Fibroblast of skin of back (primary cell): ENCODE results near the gene ZNF513. TPM values are rescaled to one million over a fixed set of nuclear protein-coding genes. Genes with fewer than 3 reads are reported as not detected.
"Not testable (repeated sequence)": the region's sequence is repeated elsewhere in the genome, so short reads cannot be mapped to it uniquely, and the experiment has no call there.

Experiments used
- DNase-seq: peaks from one replicate; pipeline ENCODE4 v3.0.0-alpha.2; 2013
- polyA plus RNA-seq, 2 experiments: library from polyadenylated mRNA; unstranded; fragments of 120-200 nt; gene quantifications; one replicate each; pipeline ENCODE4 v1.2.1, GENCODE V29; 2013; ENCODE audit not compliant: insufficient read length in 2 of 2

Gene ZNF513, protein sequence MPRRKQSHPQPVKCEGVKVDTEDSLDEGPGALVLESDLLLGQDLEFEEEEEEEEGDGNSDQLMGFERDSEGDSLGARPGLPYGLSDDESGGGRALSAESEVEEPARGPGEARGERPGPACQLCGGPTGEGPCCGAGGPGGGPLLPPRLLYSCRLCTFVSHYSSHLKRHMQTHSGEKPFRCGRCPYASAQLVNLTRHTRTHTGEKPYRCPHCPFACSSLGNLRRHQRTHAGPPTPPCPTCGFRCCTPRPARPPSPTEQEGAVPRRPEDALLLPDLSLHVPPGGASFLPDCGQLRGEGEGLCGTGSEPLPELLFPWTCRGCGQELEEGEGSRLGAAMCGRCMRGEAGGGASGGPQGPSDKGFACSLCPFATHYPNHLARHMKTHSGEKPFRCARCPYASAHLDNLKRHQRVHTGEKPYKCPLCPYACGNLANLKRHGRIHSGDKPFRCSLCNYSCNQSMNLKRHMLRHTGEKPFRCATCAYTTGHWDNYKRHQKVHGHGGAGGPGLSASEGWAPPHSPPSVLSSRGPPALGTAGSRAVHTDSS
- 14.4 TPM for polyA plus RNA-seq (2013, experiment 1 of 2; ENCODE audit: insufficient read length)
- polyA plus RNA-seq (2013, experiment 2 of 2; ENCODE audit: insufficient read length) = 12.3 TPM

DNA sequence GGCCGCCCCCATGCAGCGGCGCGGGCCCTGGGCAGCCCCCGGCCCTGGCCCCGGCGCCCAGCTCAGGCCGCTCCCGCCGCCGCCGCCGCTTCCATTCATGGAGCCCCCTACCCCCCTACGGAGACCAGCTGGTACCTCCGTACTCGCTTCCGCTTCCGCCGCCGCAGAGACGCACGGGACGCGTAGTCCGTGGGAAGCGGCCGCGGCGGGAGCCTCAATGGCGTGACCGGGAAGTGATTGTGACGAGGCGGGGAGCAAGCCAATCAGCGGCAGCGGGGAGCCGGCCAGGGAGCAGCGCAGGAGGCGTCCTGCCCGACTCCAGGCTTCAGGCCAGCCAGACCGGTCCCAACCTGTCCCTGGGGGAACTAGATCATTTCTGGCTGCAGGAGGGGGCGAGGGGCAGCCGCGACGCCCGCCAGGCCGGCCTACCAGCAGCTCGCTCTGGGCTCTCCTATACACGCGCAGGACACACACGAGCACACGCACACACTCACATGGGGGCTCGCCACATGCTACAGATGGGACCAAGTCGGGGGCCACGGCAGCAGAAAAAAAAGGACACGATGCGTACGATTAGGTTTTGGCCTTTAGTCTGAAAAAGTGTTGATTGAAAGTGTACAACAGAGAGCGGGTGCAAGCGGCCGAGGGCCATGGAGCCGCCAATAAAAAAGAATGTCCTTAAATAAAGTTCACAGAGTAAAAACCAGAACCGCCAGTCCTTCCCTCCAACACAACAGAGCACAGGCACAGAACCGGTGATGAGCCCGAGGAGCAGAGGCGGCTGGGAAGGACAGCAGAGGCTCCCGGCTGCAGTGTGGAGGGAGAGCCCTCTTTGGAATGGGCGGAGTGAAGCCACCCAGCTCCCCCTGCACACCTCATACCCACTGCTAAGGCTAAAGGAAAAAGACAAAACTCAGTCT lies at the start of gene ZNF513:
TSS of gene ZNF513 (minus strand) at position 109 of the 920 bp plus-strand sequence. CDS start 208 bp downstream, outside the sequence.
- DNase-seq = peak; percentile 95

DNA sequence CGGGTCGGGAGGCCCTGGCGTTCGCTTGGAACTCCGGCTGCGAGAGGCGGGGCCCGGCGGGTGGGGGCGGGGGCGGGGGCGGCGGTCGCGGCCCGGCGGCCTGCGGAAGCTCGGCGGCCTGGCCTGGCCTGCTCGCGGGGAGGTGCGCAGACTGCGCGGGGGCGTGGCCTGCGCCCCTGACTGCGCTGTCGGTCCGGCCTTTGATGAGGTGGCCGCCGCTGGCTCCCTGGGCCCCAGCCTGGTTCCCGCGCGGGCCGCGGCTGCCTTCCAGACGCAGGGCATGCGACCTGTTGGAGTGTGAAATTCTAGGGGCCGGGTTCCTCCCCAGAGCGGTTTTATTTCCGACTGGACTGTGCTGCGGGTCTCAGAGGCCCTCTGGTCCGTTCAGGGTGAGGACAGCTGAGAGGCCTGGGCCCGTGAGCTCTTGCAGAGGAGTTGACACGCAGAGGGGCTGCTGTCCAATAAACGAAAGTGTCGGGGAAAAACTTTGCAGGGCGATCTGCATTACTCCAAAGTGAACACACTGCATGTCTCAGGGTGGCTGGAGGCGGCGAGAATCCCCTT lies 48.5 kb upstream of the ZNF513 start:
- DNase-seq = peak; percentile 85

DNA sequence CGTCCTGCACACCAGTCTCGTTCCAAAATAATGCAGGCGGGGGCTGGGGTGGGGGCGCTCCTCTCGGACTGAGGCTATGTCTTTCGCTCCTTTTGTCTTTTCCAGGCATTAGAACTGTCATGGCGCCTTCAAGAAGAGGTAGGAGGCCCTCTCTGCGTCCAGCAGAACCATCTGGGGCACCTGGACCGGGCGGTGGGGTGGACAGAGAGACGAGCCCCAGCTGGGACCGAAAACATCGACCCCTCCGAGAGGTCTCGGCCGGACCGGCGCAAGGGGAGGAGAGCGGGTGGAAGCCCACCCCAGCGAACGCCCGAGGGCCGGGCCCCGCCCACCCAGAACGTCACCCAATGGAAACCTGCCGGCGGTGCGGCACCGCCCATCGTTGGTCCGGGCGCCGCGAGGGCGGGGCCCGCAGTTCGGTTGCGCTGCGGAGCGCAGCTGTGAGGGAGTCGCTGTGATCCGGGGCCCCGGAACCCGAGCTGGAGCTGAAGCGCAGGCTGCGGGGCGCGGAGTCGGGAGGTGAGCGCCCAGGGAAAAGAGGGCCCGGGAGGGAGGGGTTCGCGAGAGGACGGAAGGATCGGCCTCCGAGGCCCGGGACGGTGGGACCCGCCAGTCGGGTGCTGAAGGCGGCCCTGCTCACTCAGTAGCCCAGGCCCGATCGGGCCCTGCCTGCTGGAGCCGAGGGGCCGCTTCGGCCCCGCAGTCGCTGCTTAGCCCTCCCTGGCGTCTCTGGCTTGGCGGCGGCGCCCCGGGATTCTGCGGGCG lies 47.9 kb upstream of the ZNF513 start, which contains the start of gene NRBP1:
TSS of gene NRBP1 (plus strand) at position 419 of the 765 bp plus-strand sequence. CDS start 4,643 bp downstream, outside the sequence.
- peak; percentile 89 for DNase-seq

DNA sequence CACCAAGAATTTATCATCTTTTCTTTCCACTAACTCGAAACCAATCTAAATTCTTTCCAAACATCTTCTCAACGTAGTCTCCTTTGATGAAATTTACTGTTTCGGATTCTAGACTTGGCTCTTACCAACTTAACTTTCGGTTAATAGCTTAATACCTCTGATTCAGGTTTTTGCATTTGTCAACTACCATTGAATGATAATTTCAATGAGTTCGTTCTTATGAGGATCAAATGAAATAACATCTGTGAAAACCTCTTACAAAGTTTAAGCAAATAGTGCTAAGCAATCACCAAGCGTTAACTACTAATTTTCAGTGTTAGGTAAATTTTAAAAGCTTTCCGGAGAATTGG lies 47.3 kb upstream of the ZNF513 start:
- no peak for DNase-seq

DNA sequence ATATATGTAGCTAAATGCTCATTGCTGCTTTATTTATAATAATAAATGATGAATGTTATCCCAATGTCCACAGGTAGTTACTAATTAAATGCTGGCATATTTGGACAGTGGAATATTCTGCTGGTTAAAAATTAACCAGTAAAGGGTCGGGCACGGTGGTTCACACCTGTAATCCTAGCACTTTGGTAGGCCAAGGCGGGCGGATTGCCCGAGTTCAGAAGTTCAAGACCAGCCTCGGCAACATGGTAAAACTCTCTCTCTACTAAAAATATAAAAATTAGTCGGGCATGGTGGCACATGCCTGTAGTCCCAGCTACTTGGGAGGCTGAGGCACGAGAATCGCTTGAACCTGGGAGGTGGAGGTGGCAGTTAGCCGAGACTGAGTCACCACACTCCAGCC lies 44.5 kb upstream of the ZNF513 start:
- not testable (repeated sequence) for DNase-seq

DNA sequence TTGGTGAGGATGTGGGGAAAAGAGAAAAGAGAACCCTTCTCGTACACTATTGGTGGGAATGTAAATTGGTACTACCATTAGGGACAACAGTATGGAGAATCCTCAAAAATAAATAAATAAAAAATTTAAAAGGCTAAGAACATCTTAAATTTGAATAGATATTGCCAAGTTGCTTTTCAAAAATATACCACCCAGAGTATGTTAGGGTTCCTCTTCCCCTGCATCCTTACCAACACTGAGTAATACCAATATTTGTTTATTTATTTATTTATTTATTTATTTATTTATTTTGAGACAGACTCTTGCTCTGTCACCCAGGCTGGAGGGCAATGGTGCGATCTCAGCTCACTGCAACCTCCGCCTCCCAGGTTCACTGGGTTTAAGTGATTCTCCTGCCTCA lies 42.4 kb upstream of the ZNF513 start:
- no peak for DNase-seq

DNA sequence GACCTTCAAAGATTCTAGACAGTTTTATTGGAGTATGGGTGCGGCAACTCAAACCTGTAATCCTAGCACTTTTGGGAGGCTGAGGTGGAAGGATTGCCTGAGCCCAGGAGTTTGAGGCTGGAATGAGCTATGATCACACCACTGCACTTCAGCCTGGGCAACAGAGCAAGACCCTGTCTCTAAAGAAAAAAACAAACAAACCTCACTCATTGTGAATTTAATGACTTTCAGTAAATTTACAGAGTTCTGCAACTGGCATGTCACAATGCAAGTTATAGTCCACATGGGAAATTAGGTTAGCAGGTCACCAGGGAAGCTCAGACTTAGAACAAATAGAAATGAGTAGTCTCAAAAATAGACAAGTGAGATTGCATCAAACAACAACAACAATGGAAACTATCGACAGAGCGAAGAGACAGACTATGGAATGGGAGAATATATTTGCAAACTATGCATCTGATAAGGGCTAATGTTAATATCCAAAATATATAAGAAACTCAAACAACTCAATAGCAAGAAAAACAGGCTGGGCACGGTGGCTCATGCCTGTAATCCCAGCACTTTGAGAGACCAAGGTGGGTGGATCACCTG lies 41.2 kb upstream of the ZNF513 start:
- no peak for DNase-seq

DNA sequence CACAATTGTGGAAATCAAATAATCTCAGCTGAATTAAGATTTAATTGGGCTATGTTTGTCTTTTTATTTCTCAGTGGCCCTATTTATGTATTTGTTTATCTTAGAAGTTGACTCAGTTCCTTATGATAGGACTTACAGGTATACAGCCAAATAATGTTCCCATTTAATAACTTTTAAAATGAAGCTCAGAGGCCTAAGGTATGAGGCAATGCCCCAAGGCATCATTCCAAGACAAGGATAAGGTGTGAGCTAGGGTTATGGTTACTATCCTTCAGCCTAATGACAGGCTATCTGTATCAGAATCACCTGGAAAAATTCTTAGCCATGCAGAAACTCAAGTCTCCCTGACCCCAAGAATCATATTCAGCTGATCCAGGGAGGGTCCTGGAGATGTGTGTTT lies 40.5 kb upstream of the ZNF513 start:
- DNase-seq = no peak

DNA sequence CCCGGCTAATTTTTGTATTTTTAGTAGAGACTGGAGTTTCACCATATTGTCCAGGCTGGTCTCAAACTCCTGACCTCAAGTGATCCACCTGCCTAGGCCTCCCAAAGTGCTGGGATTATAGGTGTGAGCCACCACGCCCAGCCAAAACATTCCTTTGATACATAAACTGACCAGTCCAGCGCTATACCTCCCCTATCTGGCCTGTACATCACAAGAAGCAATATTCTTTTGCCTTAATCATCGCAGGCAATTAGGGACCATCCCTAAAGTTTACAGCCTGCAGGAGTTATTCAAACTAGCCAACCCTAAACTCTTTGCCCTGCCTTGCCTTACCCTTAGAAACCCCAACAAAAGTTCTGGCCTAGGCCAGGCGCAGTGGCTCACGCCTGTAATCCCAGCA lies 35.6 kb upstream of the ZNF513 start:
- no peak for DNase-seq

DNA sequence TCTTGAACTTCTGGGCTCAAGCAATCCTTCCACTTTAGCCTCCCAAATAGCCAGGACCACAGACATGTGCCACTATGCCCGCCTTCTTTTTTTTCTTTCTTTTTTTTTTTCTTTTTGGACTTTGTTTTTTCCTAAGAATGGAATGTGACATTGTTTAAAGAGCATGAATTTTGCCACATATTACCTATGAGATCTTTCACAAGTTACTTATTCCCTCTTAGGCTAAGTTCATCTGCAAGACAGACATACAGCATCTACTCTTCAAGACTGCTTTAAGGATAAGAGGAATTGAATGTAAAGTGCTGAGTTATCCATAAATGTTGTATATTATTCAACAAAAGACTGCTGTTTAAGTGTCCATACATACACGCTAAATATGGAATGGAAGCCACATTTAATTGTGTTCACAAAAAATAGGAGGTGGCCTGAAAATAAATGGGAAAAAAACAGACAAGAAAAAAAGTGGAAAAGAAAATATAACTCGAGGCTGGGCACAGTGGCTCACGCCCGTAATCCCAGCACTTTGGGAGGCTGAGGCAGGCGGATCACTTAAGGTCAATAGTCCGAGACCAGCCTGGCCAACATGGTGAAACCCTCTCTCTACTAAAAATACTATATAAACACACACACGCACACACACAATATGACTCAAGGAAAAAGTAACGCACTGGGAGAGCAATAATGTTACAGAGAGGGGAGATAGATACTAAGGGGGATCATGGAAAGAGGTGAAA lies 32.1 kb upstream of the ZNF513 start:
- DNase-seq = no peak

DNA sequence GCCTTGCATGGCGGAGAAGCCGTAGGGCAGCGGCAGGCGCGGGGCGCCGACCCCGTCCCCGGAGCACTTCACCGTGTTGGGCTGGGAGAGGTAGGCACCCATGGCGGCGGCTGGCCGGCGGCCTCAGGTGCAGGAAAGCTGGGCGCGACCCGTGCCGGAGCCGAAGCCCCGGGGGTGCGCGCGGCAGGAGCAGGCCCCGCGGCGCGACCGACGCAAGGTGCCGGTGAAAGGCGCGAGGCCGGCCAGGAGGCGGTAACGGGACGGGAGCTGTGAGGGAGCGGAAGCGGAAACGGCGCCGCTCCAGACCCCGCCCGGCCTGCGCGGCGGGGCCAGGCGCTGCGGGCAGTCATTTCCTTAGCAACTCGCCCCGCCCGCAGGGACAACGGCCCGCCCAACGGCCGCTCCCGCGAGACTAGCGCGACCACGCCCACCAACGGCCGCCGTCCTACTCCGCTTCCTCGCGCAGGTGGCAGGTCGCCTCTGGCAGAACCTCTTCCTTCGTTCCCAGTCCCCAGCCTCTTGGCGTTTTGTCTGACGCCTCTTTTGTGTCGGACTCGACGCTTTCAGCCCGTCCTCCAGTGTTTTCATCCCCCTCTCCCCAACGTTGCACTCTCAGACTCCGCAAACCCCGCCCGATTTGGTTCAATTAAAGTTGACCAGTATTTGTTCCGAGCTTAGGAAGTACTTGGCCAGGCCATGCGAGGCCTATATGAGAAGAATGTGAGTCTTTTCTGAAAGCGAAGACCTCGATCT lies 29.0 kb upstream of the ZNF513 start, which contains the start of gene PPM1G:
TSS of gene PPM1G (minus strand) at position 271 of the 753 bp plus-strand sequence. CDS start at position 102, 169 bp downstream.
- DNase-seq = peak; percentile 92

DNA sequence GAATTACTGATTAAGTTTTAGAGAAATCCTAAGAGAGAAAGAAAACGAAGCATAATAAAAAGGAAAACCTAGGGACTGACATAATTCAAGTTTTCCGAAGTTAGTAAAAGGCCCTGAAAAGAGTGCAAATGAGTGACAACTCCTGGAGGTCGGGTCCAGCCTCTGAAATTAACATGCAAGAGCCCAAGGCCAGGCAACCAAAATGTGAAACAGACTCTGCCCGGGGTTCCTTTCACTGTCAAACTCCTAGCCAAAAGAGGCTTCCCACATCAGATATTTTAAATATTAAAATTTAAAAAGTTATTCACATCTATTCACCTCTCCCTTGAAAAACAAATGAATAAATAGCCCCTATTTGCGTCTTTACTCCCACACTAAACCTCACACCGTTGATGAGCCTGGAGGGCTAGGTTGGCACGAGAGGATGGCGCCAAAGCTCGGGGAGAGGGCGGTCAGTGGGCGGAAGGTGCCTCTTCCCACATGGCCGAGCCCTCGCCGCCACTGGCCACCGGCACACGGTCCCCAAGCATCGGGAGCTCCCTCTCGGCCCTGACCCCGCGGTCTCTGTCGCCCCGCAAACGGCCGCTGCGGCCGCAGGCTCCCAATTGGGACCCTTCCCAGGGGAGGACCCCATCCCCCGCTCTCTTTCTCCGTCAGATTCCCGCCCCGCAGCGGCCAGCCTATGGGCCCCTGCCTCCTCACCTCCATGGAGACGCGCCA lies 28.2 kb upstream of the ZNF513 start:
- peak; percentile 19 for DNase-seq

DNA sequence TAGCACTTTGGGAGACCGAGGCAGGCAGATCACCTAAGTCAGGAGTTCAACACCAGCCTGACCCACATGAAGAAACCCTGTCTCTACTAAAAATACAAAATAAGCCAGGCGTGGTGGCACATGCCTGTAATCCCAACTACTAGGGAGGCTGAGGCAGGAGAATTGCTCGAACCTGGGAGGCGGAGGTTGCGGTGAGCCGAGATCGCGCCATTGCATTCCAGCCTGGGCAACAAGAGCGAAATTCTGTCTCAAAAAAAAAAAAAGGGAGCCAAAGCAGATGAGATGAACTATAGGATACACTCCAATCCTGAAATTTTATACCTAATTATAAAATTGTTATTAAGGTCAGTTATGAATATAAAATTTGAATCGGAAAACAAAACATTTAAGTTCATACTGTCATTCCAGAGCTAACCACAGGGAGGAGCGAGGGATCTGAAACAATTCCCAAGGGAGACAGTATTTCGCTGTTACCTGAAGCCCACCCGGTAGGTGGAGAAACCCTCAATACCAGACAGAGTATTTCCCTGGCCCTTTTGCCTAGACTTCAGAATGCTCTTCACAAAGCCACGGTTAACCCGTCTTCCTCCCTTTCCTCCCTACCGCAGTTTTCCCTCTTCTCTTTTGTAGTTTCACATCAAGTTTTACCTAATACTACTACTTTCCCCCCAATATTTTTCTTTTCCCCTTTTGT lies 27.4 kb upstream of the ZNF513 start:
- peak; percentile 44 for DNase-seq

DNA sequence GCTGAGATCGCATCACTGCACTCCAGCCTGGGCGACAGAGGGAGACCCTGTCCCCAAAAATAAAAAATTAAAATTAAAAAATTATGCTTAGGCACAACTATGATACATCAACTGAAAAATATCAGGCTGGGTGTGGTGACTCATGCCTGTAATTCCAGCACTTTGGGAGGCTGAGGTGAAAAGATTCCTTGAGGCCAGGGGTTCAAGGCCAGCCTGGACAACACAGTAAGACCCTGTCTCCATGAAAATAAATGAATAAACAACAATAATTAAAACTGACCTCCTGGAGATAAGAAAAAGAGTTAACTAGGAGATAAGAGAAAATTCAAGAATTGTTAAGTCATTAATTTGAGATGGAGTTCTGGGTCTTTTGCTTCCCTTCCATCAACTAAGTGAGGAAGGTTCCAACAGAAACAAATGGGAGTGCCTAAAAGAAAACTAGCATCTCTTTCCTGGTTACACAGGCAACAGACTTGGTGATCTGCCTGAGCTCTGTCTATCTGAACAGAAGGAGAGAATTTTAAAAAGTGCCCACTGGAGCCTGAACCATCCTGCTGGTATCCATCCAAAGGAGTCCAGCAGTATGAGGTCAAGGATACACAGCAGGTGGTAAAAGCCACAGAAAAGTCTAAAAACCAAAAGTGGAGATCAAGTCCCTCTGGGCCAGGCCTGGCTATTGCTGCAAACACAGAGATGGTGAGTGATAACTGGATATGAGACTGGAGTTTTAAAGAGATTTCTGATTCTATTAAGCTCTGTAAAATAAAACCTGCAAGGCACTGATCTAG lies 20.0 kb upstream of the ZNF513 start:
- peak; percentile 15 for DNase-seq

DNA sequence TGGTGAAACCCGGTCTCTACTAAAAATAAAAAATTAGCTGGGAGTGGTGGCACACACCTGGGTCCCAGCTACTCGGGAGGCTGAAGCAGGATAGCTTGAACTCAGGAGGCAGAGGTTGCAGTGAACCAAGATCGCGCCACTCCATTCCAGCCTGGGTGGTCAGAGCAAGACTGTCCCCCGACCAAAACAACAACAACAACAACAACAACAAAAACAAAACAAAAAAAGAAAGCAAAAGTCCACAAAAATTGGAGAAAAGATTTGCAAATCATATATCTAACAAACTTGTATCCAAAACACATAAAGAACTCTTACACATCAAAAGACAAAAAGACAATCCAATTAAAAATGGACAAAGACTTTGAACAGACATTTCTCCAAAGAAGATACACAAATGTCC lies 18.4 kb upstream of the ZNF513 start:
- DNase-seq = no peak

DNA sequence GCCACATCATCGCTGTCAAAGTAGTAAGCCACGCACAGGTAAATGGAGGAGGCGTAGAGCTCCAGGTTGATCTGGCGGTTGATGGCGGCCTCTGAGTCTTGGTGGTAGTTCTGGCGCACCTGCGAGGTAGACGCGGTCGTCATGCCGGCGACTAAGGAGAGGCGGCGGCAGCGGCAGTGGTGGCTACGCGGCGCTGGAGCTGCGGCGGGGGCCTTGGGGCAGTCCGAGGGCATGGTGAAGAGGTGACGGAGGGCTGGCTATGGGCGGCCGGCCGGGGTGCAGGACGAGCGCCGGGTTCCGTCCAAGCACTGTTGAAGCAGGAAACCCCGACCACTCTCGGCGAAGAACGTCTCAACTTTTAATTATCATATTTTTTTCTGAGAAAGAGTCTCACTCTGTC lies 12.7 kb upstream of the ZNF513 start:
- no peak for DNase-seq

DNA sequence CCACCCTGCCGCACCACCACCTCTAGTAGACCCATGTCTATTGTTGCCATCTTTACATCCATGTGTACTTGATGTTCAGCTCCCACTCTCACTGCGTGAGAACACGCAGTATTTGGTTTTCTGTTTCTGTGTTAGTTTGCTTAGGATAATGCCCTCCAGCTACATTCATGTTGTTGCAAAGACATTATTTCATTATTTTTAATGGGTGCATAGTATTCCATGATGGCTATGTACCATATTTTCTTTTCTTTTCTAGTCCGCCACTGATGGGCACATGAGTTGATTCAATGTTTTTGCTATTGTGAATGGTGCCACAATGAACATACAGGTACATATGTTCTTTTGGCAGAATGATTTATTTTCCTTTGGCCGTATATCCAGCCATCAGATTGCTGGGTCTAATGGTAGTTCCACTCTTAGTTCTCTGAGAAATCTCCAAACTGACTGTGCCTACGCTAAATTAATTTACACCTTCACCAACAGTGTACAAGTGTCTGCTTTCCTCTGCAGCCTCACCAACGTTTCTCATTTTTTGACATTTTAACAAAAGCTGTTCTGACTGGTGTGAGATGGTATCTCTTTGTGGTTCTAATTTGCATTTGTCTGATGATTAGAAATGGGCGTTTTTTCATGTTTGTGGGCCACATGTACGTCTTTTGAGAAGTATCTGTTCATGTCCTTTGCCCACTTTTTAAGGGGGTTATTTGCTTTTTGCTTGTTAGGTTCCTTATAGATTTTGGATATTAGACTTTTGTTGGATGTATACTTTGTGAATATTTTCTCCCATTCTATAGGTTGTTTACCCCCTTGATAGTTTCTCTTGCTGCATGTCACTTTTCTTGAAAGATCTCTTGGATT lies 10.5 kb upstream of the ZNF513 start:
- DNase-seq = no peak
